HG03025 (cell line): ENCODE results near the gene SNX25.
"Not testable (repeated sequence)": the region's sequence is repeated elsewhere in the genome, so short reads cannot be mapped to it uniquely, and the experiment has no call there.

Experiments
- ATAC-seq: cut with Tn5 transposase; IDR thresholded peaks from one replicate; pipeline ENCODE4 v1.9.1; 2021; ENCODE audit warnings: mild to moderate bottlenecking, moderate library complexity; ENCODE audit not compliant: unreplicated experiment, low FRiP score

The SNX25 gene

GRCh38 chr4:185332575-185333464 is 123.4 kb downstream of the SNX25 start:
- peak; percentile 70 for ATAC-seq

- ATAC-seq: no peak
Measured at GRCh38 chr4:185334326-185334725, 124.9 kb downstream of the SNX25 start.

- ATAC-seq: no peak
Measured at GRCh38 chr4:185335579-185335978, 126.2 kb downstream of the SNX25 start.

- no peak for ATAC-seq
Measured at GRCh38 chr4:185339941-185340340, 130.5 kb downstream of the SNX25 start.

GRCh38 chr4:185341377-185341776 is 132.0 kb downstream of the SNX25 start:
- no peak for ATAC-seq

- ATAC-seq: peak; percentile 59
Measured at GRCh38 chr4:185341841-185342240, 132.4 kb downstream of the SNX25 start.

GRCh38 chr4:185343726-185344581 is 134.6 kb downstream of the SNX25 start:
- ATAC-seq: no peak

GRCh38 chr4:185344743-185345538 is 135.5 kb downstream of the SNX25 start:
- peak; percentile 51 for ATAC-seq

- no peak for ATAC-seq
Measured at GRCh38 chr4:185346975-185347601, 137.7 kb downstream of the SNX25 start.

GRCh38 chr4:185351691-185352090 is 142.3 kb downstream of the SNX25 start:
- no peak for ATAC-seq

GRCh38 chr4:185352202-185352601 is 142.8 kb downstream of the SNX25 start:
- no peak for ATAC-seq

- no peak for ATAC-seq
Measured at GRCh38 chr4:185352741-185353140, 143.3 kb downstream of the SNX25 start.

- no peak for ATAC-seq
Measured at GRCh38 chr4:185357211-185357610, 147.8 kb downstream of the SNX25 start.

GRCh38 chr4:185357733-185358440 is 148.5 kb downstream of the SNX25 start:
- no peak for ATAC-seq

GRCh38 chr4:185358514-185358913 is 149.1 kb downstream of the SNX25 start:
- ATAC-seq: no peak

- ATAC-seq: no peak
Measured at GRCh38 chr4:185358959-185359358, 149.6 kb downstream of the SNX25 start.

- no peak for ATAC-seq
Measured at GRCh38 chr4:185359767-185360446, 150.5 kb downstream of the SNX25 start.

- ATAC-seq: no peak
Measured at GRCh38 chr4:185361872-185362271, 152.5 kb downstream of the SNX25 start.

GRCh38 chr4:185362570-185362969 is 153.2 kb downstream of the SNX25 start:
- not testable (repeated sequence) for ATAC-seq
